22Rv1 (cell line): ENCODE results near the gene TULP3.

ENCODE experiments used
- ZFX ChIP-seq: fragments of 450-650 bp; IDR thresholded peaks from 2 replicates; pipeline ENCODE4 v1.6.1; 2017; ENCODE audit warnings: antibody characterized with exemption, borderline replicate concordance
- TF ChIP-seq, protein P1 (sequence below): fragments of 450-650 bp; IDR thresholded peaks from 2 replicates; pipeline ENCODE4 v1.5.1; 2017; ENCODE audit warnings: mild to moderate bottlenecking

- TF ChIP-seq, protein P1, sequence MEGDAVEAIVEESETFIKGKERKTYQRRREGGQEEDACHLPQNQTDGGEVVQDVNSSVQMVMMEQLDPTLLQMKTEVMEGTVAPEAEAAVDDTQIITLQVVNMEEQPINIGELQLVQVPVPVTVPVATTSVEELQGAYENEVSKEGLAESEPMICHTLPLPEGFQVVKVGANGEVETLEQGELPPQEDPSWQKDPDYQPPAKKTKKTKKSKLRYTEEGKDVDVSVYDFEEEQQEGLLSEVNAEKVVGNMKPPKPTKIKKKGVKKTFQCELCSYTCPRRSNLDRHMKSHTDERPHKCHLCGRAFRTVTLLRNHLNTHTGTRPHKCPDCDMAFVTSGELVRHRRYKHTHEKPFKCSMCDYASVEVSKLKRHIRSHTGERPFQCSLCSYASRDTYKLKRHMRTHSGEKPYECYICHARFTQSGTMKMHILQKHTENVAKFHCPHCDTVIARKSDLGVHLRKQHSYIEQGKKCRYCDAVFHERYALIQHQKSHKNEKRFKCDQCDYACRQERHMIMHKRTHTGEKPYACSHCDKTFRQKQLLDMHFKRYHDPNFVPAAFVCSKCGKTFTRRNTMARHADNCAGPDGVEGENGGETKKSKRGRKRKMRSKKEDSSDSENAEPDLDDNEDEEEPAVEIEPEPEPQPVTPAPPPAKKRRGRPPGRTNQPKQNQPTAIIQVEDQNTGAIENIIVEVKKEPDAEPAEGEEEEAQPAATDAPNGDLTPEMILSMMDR, result 0 out of 2 replicates have a peak, but pooled peaks have one; percentile 0
- TF ChIP-seq ZFX, result no peak
Observed at GRCh38 chr12:2958432-2959191, 67.9 kb downstream of the TULP3 start.
